HCT116 (cell line): ENCODE measurements around the gene CD58.

Experiments
- CTCF ChIP-seq, 3 experiments: fragments of 200-600 bp in 1 of 3; sonication (generic) in 1 of 3; IDR thresholded peaks in 2 of 3; conservative IDR thresholded peaks in 1 of 3; 2 replicates each; pipeline ENCODE4 v1.5.1; 2012 to 2017; ENCODE audit warnings: low read depth in 2 of 3, low read length in 2 of 3, antibody characterized with exemption in 1 of 3, borderline replicate concordance in 1 of 3, control low read depth in 1 of 3, mild to moderate bottlenecking in 1 of 3, mixed read lengths in 1 of 3, mixed run types in 1 of 3, moderate library complexity in 1 of 3; ENCODE audit not compliant: insufficient read depth in 1 of 3
- POLR2A ChIP-seq: IDR thresholded peaks from 2 replicates; pipeline ENCODE4 v1.7.0; 2011; ENCODE audit warnings: borderline replicate concordance; ENCODE audit not compliant: insufficient read depth, insufficient read length; ENCODE audit errors: extremely low read depth
- POLR2AphosphoS5 ChIP-seq: IDR thresholded peaks from 2 replicates; pipeline ENCODE4 v1.6.1; 2011; ENCODE audit warnings: mild to moderate bottlenecking, low read depth, low read length, moderate library complexity

GRCh38 chr1:116559304-116559761 is 11.5 kb downstream of the CD58 start:
- TF ChIP-seq CTCF (IDR thresholded peaks at IDR 0.05 in 2 of 3, conservative IDR thresholded peaks at IDR 0.05 in 1 of 3; ENCODE audit: borderline replicate concordance in 1 of 3, insufficient read depth in 1 of 3, low read depth in 2 of 3, low read length in 2 of 3) (no peak), POLR2A (no peak), POLR2AphosphoS5 (no peak)
